K562 (cell line): Measurements from ENCODE around the gene GATC. TPM values are rescaled to one million over a fixed set of nuclear protein-coding genes. Genes with fewer than 3 reads are reported as not detected.
A peak's percentile ranks its signal among the peaks of the same experiment; 100 is the strongest.

ENCODE experiments used
- ARID2 ChIP-seq: fragments of 450-650 bp; IDR thresholded peaks from 2 replicates; pipeline ENCODE4 v1.6.1; 2017; ENCODE audit warnings: antibody characterized with exemption, mild to moderate bottlenecking
- CBX5 ChIP-seq: IDR thresholded peaks from 2 replicates; pipeline ENCODE4 v1.6.1; 2014; ENCODE audit warnings: low read depth, borderline replicate concordance
- CHCHD3 ChIP-seq: fragments of 250-450 bp; sonication (Bioruptor Pico); IDR thresholded peaks from 2 replicates; pipeline ENCODE4 v2.1.2; 2022; ENCODE audit warnings: mild to moderate bottlenecking
- ETV1 ChIP-seq: fragments of 450-650 bp; conservative IDR thresholded peaks from 2 replicates; pipeline ENCODE4 v1.6.1; 2016; ENCODE audit warnings: missing genetic modification characterization, control low read depth, low read depth, missing compliant biosample characterization
- FOS ChIP-seq: IDR thresholded peaks from 3 replicates; pipeline ENCODE4 v1.6.1; 2011; ENCODE audit not compliant: insufficient read length; ENCODE audit errors: extremely low read depth
- FOXM1 ChIP-seq, 2 experiments: fragments of 450-650 bp in 1 of 2; sonication (generic) in 1 of 2; formaldehyde crosslinking in 1 of 2; IDR thresholded peaks; 2 replicates each; pipeline versions ENCODE4 v1.6.1 to v1.9.0; 2017 to 2022; ENCODE audit warnings: low read depth in 2 of 2, mild to moderate bottlenecking in 2 of 2, missing genetic modification reagents in 1 of 2, moderate library complexity in 1 of 2
- KLF1 ChIP-seq: fragments of 450-650 bp; IDR thresholded peaks from 2 replicates; pipeline ENCODE4 v1.6.1; 2016; ENCODE audit warnings: missing genetic modification characterization, missing compliant biosample characterization
- MIER1 ChIP-seq: fragments of 450-650 bp; IDR thresholded peaks from 2 replicates; pipeline ENCODE4 v1.6.1; 2016; ENCODE audit warnings: antibody characterized with exemption, mild to moderate bottlenecking, low read depth
- MXD1 ChIP-seq: fragments of 250-450 bp; sonication (Bioruptor Pico); IDR thresholded peaks from 2 replicates; pipeline ENCODE4 v1.8.0; 2021; ENCODE audit warnings: borderline replicate concordance, mild to moderate bottlenecking, moderate library complexity; ENCODE audit not compliant: poor library complexity, severe bottlenecking
- NCOA6 ChIP-seq: fragments of 450-650 bp; IDR thresholded peaks from 2 replicates; pipeline ENCODE4 v1.6.1; 2017; ENCODE audit warnings: mild to moderate bottlenecking
- PHF8 ChIP-seq: fragments of 200-600 bp; sonication (generic); IDR thresholded peaks from 2 replicates; pipeline ENCODE4 v1.6.1; 2012; ENCODE audit warnings: mixed run types, mild to moderate bottlenecking, inconsistent platforms, low read length, moderate library complexity, borderline replicate concordance
- RBM14 ChIP-seq: fragments of 200-400 bp; formaldehyde crosslinking; IDR thresholded peaks from 2 replicates; pipeline ENCODE4 v1.6.1; 2018; ENCODE audit warnings: low read depth, mild to moderate bottlenecking, low read length, moderate library complexity, borderline replicate concordance; ENCODE audit not compliant: insufficient read depth
- RFX7 ChIP-seq: fragments of 250-450 bp; sonication (Bioruptor Pico); IDR thresholded peaks from 2 replicates; pipeline ENCODE4 v1.5.1; 2021; ENCODE audit warnings: mild to moderate bottlenecking
- SPI1 ChIP-seq: IDR thresholded peaks from 2 replicates; pipeline ENCODE4 v1.6.1; 2011; ENCODE audit warnings: low read depth, low read length, control low read depth, borderline replicate concordance
- STAG1 ChIP-seq: sonication (generic); formaldehyde crosslinking; IDR thresholded peaks from 2 replicates; pipeline ENCODE4 v1.5.0; 2020; ENCODE audit warnings: missing genetic modification reagents, borderline replicate concordance
- TAF7 ChIP-seq: fragments of 450-650 bp; IDR thresholded peaks from 2 replicates; pipeline ENCODE4 v1.6.1; 2016; ENCODE audit warnings: missing genetic modification characterization, missing compliant biosample characterization
- TRIM24 ChIP-seq, 2 experiments: fragments of 450-650 bp; IDR thresholded peaks; 2 replicates each; pipeline ENCODE4 v1.6.1; 2016
- YBX1 ChIP-seq: fragments of 450-650 bp; IDR thresholded peaks from 2 replicates; pipeline ENCODE4 v1.7.1; 2016; ENCODE audit warnings: mild to moderate bottlenecking
- ZNF217 ChIP-seq: sonication (generic); formaldehyde crosslinking; IDR thresholded peaks from 2 replicates; pipeline ENCODE4 v1.8.0; 2022; ENCODE audit warnings: mild to moderate bottlenecking, missing genetic modification reagents
- ZNF24 ChIP-seq: fragments of 450-650 bp; IDR thresholded peaks from 2 replicates; pipeline ENCODE4 v1.6.1; 2016
- ZNF347 ChIP-seq: fragments of 450-650 bp; formaldehyde crosslinking; IDR thresholded peaks from 2 replicates; pipeline ENCODE4 v1.4.0; 2020; ENCODE audit warnings: low read depth, mild to moderate bottlenecking, moderate library complexity
- ZNF408 ChIP-seq: fragments of 250-450 bp; sonication (Bioruptor Pico); IDR thresholded peaks from 2 replicates; pipeline ENCODE4 v1.4.0; 2020; ENCODE audit warnings: low read depth, mild to moderate bottlenecking, moderate library complexity
- ZNF77 ChIP-seq: fragments of 250-450 bp; sonication (Bioruptor Pico); IDR thresholded peaks from 2 replicates; pipeline ENCODE4 v1.5.0; 2020
- ZNF79 ChIP-seq: fragments of 250-450 bp; sonication (Bioruptor Pico); IDR thresholded peaks from 2 replicates; pipeline ENCODE4 v1.4.0; 2020; ENCODE audit warnings: low read depth, mild to moderate bottlenecking, moderate library complexity
- polyA plus RNA-seq, 8 experiments: library from polyadenylated mRNA; depleted of rRNA in 4 of 8; stranded (reverse) in 5 of 8; unstranded in 3 of 8; fragments of >200 nt; fragmentation: Nextera tagmentation in 2 of 8; fragmentation: Illumina TruSeq in 1 of 8; extraction: Ambion mirVana in 2 of 8; extraction: Trizol in 1 of 8; gene quantifications; 2 replicates each; pipeline versions ENCODE4 v1.2.1 to v1.2.3, GENCODE V29; 2011 to 2014; ENCODE audit warnings: inconsistent platforms in 1 of 8, missing spikeins in 1 of 8
- total RNA-seq, 7 experiments: library from RNA; depleted of rRNA in 6 of 7; stranded (reverse); fragments of >200 nt in 6 of 7; fragmentation: Illumina TruSeq in 2 of 7; extraction: Trizol in 2 of 7; gene quantifications; 2 replicates each; pipeline versions ENCODE4 v1.2.1 to v1.2.3, GENCODE V29; 2011 to 2021; ENCODE audit warnings: low replicate concordance in 1 of 7
- TF ChIP-seq, protein P1 (sequence below): sonication (generic); formaldehyde crosslinking; IDR thresholded peaks from 2 replicates; pipeline ENCODE4 v1.9.0; 2022; ENCODE audit warnings: mild to moderate bottlenecking, missing genetic modification reagents
- TF ChIP-seq, protein P2 (sequence below), 2 experiments: IDR thresholded peaks in 1 of 2; conservative IDR thresholded peaks in 1 of 2; 2 replicates each; pipeline ENCODE4 v1.6.1; 2016; ENCODE audit warnings: low read depth in 2 of 2, mild to moderate bottlenecking in 1 of 2, missing compliant biosample characterization in 1 of 2, missing genetic modification characterization in 1 of 2, moderate library complexity in 1 of 2

The GATC gene
- total and polyA plus RNA-seq, 9 of the 15 experiments (the other 6 are each of a cell fraction or from before 2014, with no cell fraction given), result 5.8 to 52.6 (median 28.2) TPM

DNA sequence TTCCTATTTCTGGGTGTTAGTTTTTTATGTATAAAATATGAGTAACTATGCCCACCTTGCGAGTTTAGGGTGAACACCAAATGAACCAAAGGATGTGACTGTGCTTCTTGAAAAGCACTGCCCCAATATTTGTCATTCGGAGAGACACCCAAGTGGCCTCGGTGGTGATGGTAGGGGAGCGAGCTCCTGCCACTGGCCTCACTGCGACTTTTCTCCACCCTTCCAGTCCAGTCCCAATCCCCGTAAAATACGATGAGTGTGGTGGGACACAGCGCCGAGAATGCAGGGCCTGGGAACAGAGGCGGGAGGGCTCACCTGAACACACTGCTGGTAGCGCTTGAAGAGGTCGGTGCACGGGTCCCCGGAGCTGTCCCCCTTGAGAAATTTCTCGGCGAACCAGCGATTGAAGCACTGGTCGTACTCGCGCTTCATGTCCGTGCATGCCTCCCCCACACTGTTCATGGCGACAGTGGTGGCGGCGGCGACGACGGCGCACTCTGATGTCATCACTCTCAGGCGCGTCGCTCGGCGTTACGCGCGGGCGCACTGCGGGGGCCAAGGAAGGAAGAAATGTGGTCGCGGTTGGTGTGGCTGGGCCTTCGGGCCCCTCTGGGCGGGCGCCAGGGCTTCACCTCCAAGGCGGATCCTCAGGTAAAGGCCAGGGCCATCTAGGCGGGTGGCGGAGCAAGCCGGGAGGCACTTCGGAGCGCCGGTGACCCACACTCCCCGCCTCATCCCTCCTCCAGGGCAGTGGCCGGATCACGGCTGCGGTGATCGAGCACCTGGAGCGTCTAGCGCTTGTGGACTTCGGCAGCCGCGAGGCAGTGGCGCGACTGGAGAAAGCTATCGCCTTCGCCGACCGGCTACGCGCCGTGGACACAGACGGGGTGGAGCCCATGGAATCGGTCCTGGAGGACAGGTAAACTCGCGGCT is at the start of gene GATC, which contains the start of gene TRIAP1 (continued):
- TF ChIP-seq SPI1, result no peak
- TF ChIP-seq ETV1 (tag), result no peak
- TF ChIP-seq KLF1 (tag), result no peak; the same call in 1 of the 2 replicates
- no peak for TF ChIP-seq MIER1
- TF ChIP-seq ARID2, result no peak
- TF ChIP-seq ZNF347 (CRISPR knock-in tag), result no peak
- no peak for TF ChIP-seq ZNF77 (CRISPR knock-in tag)
- no peak for TF ChIP-seq ZNF24
- TF ChIP-seq ZNF217 (CRISPR knock-in tag), result no peak
- no peak for TF ChIP-seq ZNF79
- no peak for TF ChIP-seq YBX1
- TF ChIP-seq MXD1, result peak; percentile 91
- TF ChIP-seq RFX7 (CRISPR knock-in tag), result no peak
- no peak for TF ChIP-seq FOXM1 (IDR thresholded peaks at IDR 0.05; ENCODE audit: low read depth)
- peak; percentile 85; the same call in 1 of the 2 replicates for TF ChIP-seq FOXM1 (CRISPR knock-in tag; IDR thresholded peaks at IDR 0.05; ENCODE audit: low read depth)
- TF ChIP-seq PHF8, result peak; percentile 95
- no peak for TF ChIP-seq ZNF408 (CRISPR knock-in tag)
- peak; percentile 80 for TF ChIP-seq TAF7 (tag)
- TF ChIP-seq NCOA6, result no peak
- peak in 1 of 2 experiments; percentile 42; a peak in 2 of 4 replicates for TF ChIP-seq TRIM24 (IDR thresholded peaks at IDR 0.05)
- no peak for TF ChIP-seq FOS
- TF ChIP-seq, protein P1, sequence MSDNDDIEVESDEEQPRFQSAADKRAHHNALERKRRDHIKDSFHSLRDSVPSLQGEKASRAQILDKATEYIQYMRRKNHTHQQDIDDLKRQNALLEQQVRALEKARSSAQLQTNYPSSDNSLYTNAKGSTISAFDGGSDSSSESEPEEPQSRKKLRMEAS (CRISPR knock-in tag), result peak; percentile 96
- TF ChIP-seq CHCHD3 (CRISPR knock-in tag), result no peak
- TF ChIP-seq CBX5, result no peak
- no peak for TF ChIP-seq STAG1
- TF ChIP-seq, protein P2, sequence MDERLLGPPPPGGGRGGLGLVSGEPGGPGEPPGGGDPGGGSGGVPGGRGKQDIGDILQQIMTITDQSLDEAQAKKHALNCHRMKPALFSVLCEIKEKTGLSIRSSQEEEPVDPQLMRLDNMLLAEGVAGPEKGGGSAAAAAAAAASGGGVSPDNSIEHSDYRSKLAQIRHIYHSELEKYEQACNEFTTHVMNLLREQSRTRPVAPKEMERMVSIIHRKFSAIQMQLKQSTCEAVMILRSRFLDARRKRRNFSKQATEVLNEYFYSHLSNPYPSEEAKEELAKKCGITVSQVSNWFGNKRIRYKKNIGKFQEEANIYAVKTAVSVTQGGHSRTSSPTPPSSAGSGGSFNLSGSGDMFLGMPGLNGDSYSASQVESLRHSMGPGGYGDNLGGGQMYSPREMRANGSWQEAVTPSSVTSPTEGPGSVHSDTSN (CRISPR knock-in tag; IDR thresholded peaks at IDR 0.05; ENCODE audit: low read depth), result no peak
- TF ChIP-seq, protein P2 (tag; conservative IDR thresholded peaks at IDR 0.05; ENCODE audit: low read depth), result no peak
- TF ChIP-seq RBM14, result no peak
